ENCODE data around the gene USP2.

USP2 gene

DNA sequence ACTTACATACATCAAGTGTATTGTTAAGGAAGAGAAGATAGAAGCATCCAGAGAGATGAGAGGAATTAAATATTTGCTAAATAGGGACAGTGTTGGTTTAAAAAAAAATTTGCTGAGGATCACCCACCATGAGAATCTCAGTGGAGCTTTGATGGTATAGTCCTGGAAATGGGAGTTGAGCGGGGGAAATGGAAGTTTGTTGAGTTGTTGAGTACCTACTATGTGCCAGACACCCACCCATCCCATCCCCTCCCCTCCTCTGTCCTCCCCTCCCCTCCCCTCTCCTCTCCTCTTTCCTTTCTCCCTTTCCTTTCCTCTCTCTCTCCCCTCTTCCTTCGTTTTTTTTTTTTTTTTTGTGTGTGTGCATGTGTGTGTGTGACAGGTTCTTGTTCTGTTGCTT lies 30.3 kb downstream of the USP2 start:
- Histone ChIP-seq H3K79me1 (ENCODE audit: low read length) (no peaks in the 10 kb centered on the region), H3K4ac (ENCODE audit: low read depth, low read length) (no peak overlapping the region), H2AK5ac (ENCODE audit: low read length) (no peak overlapping the region), H4K8ac (ENCODE audit: low read depth, low read length) (no peak overlapping the region), H2BK12ac (ENCODE audit: low read length) (no peak overlapping the region), H3K4me2 (ENCODE audit: low read length) (no peak overlapping the region), H4K91ac (ENCODE audit: low read depth, low read length) (no peak overlapping the region), H2BK5ac (ENCODE audit: low read depth, low read length, poor library complexity) (no peak overlapping the region), H3K79me2 (ENCODE audit: control insufficient read depth, insufficient read depth, low read length, poor library complexity) (no peaks in the 10 kb centered on the region), H3K27me3 (ENCODE audit: insufficient read depth, low read length) (no peaks in the 10 kb centered on the region), H3K23ac (ENCODE audit: low read length) (no peak overlapping the region), H4K12ac (ENCODE audit: low read depth, low read length) (no peak overlapping the region), H3K9ac (ENCODE audit: low read length) (no peak overlapping the region), H2AFZ (ENCODE audit: insufficient read depth, low read length, poor library complexity) (no peak overlapping the region), H3K9me3 (ENCODE audit: insufficient read depth, low read depth, low read length) (no peaks in the 10 kb centered on the region), H3K27ac (ENCODE audit: low read depth, low read length) (no peak overlapping the region), H3K36me3 (ENCODE audit: control insufficient read depth in 1 of 2, insufficient read depth in 2 of 2, low read length in 2 of 2) (no peaks in the 10 kb centered on the region), H3K4me3 (ENCODE audit: low read depth, low read length) (no peak overlapping the region), H3K4me1 (ENCODE audit: control insufficient read depth in 1 of 2, insufficient read depth in 2 of 2, low read length in 2 of 2) (no peaks in the 10 kb centered on the region), H3K18ac (ENCODE audit: low read length) (no peak overlapping the region), H3K14ac (ENCODE audit: low read length) (no peak overlapping the region), H2BK120ac (ENCODE audit: insufficient read depth, low read length, poor library complexity) (no peak overlapping the region)
- no CpG with 5 or more reads among the region's 2 CpGs for WGBS (ENCODE audit: extremely low coverage, insufficient coverage, insufficient read length)
- DNase-seq: no peak

DNA sequence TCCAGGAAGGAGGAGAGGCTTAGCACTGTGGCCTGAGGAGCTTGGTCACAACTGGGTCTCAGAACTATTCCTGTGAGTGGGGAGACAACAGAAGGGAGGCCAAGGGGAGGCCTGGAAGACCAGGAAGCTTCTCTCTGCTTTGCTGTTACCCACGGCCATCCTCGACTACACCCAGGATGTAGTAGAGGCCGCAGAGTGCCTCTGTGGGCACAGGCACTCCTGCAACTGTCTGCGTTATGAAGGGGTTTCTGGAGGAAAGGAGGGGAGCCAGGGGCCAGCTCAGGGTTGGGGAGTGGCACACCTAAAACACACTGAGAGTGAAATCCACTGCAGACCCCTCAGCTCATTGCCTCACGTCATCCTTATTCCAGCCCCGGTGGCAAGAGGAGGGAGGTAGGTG lies 31.2 kb downstream of the USP2 start:
- H3K4ac ChIP-seq (ENCODE audit: low read depth, low read length): no peak overlapping the region
- H3K14ac ChIP-seq (ENCODE audit: low read length): no peak overlapping the region
- H4K12ac ChIP-seq (ENCODE audit: low read depth, low read length): no peak overlapping the region
- no CpG with 5 or more reads among the region's 6 CpGs for WGBS (ENCODE audit: extremely low coverage, insufficient coverage, insufficient read length)
- no peaks in the 10 kb centered on the region for H3K36me3 ChIP-seq (ENCODE audit: control insufficient read depth in 1 of 2, insufficient read depth in 2 of 2, low read length in 2 of 2)
- no peak overlapping the region for H2BK12ac ChIP-seq (ENCODE audit: low read length)
- no peak overlapping the region for H3K4me2 ChIP-seq (ENCODE audit: low read length)
- no peaks in the 10 kb centered on the region for H3K27me3 ChIP-seq (ENCODE audit: insufficient read depth, low read length)
- no peak for DNase-seq
- no peak overlapping the region for H3K27ac ChIP-seq (ENCODE audit: low read depth, low read length)
- no peak overlapping the region for H2BK5ac ChIP-seq (ENCODE audit: low read depth, low read length, poor library complexity)
- H2AK5ac ChIP-seq (ENCODE audit: low read length): no peak overlapping the region
- H3K79me2 ChIP-seq (ENCODE audit: control insufficient read depth, insufficient read depth, low read length, poor library complexity): no peaks in the 10 kb centered on the region
- no peak overlapping the region for H4K91ac ChIP-seq (ENCODE audit: low read depth, low read length)
- no peak overlapping the region for H2AFZ ChIP-seq (ENCODE audit: insufficient read depth, low read length, poor library complexity)
- H4K8ac ChIP-seq (ENCODE audit: low read depth, low read length): no peak overlapping the region
- H3K23ac ChIP-seq (ENCODE audit: low read length): no peak overlapping the region
- H3K4me3 ChIP-seq (ENCODE audit: low read depth, low read length): no peak overlapping the region
- H3K18ac ChIP-seq (ENCODE audit: low read length): no peak overlapping the region
- H3K9me3 ChIP-seq (ENCODE audit: insufficient read depth, low read depth, low read length): no peaks in the 10 kb centered on the region
- no peak overlapping the region for H3K9ac ChIP-seq (ENCODE audit: low read length)
- H2BK120ac ChIP-seq (ENCODE audit: insufficient read depth, low read length, poor library complexity): no peak overlapping the region
- H3K4me1 ChIP-seq (ENCODE audit: control insufficient read depth in 1 of 2, insufficient read depth in 2 of 2, low read length in 2 of 2): no peaks in the 10 kb centered on the region
- H3K79me1 ChIP-seq (ENCODE audit: low read length): no peaks in the 10 kb centered on the region

DNA sequence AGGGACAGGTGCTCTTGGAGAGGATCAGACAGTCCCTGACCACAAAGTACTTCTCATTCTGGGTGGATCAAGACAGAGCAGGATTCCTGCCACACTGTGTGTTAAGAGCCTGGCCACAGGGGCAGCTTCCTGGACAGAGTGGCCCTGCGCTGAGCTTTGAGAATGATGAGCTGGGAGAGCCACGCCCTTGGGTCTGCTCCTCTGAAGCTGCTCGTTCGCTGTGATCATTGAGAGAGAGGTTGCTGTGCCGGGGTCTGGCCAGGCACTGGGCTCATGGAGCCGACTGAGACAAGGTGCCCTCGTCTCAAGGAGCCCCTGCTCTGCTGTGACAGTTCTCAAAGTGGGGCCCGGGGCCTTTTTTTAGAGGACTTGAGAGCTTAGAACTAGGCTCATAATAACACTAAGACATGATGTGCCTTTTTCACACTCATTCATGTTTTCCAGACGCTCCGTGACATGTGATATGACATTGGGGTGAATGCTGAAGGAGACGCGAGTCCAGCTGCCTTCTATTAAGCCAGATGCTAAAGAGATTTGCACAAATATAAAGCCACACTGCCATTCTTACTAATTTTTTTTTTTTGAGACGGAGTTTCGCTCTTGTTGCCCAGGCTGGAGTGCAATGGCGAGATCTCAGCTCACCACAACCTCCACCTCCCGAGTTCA lies 33.4 kb downstream of the USP2 start:
- H3K27me3 ChIP-seq (ENCODE audit: insufficient read depth, low read length): no peaks in the 10 kb centered on the region
- H3K27ac ChIP-seq (ENCODE audit: low read depth, low read length): no peak overlapping the region
- no peak overlapping the region for H3K9ac ChIP-seq (ENCODE audit: low read length)
- H4K91ac ChIP-seq (ENCODE audit: low read depth, low read length): no peak overlapping the region
- no peak overlapping the region for H4K8ac ChIP-seq (ENCODE audit: low read depth, low read length)
- no peak overlapping the region for H3K4ac ChIP-seq (ENCODE audit: low read depth, low read length)
- H3K79me2 ChIP-seq (ENCODE audit: control insufficient read depth, insufficient read depth, low read length, poor library complexity): no peaks in the 10 kb centered on the region
- H2BK120ac ChIP-seq (ENCODE audit: insufficient read depth, low read length, poor library complexity): no peak overlapping the region
- no peaks in the 10 kb centered on the region for H3K79me1 ChIP-seq (ENCODE audit: low read length)
- H2BK5ac ChIP-seq (ENCODE audit: low read depth, low read length, poor library complexity): no peak overlapping the region
- no peak overlapping the region for H3K14ac ChIP-seq (ENCODE audit: low read length)
- H4K12ac ChIP-seq (ENCODE audit: low read depth, low read length): no peak overlapping the region
- H3K23ac ChIP-seq (ENCODE audit: low read length): no peak overlapping the region
- H3K36me3 ChIP-seq (ENCODE audit: control insufficient read depth in 1 of 2, insufficient read depth in 2 of 2, low read length in 2 of 2): no peaks in the 10 kb centered on the region
- H2AFZ ChIP-seq (ENCODE audit: insufficient read depth, low read length, poor library complexity): no peak overlapping the region
- no CpG with 5 or more reads among the region's 16 CpGs for WGBS (ENCODE audit: extremely low coverage, insufficient coverage, insufficient read length)
- H2AK5ac ChIP-seq (ENCODE audit: low read length): no peak overlapping the region
- H3K4me2 ChIP-seq (ENCODE audit: low read length): no peak overlapping the region
- no peak overlapping the region for H3K18ac ChIP-seq (ENCODE audit: low read length)
- H3K4me3 ChIP-seq (ENCODE audit: low read depth, low read length): no peak overlapping the region
- H3K9me3 ChIP-seq (ENCODE audit: insufficient read depth, low read depth, low read length): no peaks in the 10 kb centered on the region
- no peak overlapping the region for H2BK12ac ChIP-seq (ENCODE audit: low read length)
- no peaks in the 10 kb centered on the region for H3K4me1 ChIP-seq (ENCODE audit: control insufficient read depth in 1 of 2, insufficient read depth in 2 of 2, low read length in 2 of 2)
- no peak for DNase-seq

DNA sequence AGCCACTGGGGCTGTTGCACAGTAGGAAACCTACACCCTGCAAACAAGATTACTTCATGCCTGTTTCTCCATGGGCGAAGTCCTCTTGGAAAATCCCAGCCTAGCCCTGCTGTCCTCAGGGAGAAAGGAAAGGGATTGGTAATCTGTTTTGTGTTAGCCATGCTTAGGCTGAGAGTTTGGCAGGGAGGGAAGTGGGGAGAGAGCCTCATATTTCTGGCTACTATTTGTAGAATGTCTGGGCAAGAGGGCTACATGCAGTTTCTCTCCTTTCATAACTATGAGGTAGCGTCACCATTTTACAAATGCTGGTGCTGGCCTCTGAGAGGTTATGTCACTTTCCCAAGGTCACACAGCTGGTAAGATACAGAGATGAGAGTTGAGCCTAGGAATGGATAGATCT lies 34.2 kb downstream of the USP2 start:
- H3K4me3 ChIP-seq (ENCODE audit: low read depth, low read length): no peak overlapping the region
- no peak overlapping the region for H4K91ac ChIP-seq (ENCODE audit: low read depth, low read length)
- no peak overlapping the region for H4K8ac ChIP-seq (ENCODE audit: low read depth, low read length)
- H3K27me3 ChIP-seq (ENCODE audit: insufficient read depth, low read length): no peaks in the 10 kb centered on the region
- no peak overlapping the region for H3K18ac ChIP-seq (ENCODE audit: low read length)
- H3K9me3 ChIP-seq (ENCODE audit: insufficient read depth, low read depth, low read length): no peaks in the 10 kb centered on the region
- H2BK5ac ChIP-seq (ENCODE audit: low read depth, low read length, poor library complexity): no peak overlapping the region
- H2AK5ac ChIP-seq (ENCODE audit: low read length): no peak overlapping the region
- no peak overlapping the region for H2BK120ac ChIP-seq (ENCODE audit: insufficient read depth, low read length, poor library complexity)
- no peaks in the 10 kb centered on the region for H3K4me1 ChIP-seq (ENCODE audit: control insufficient read depth in 1 of 2, insufficient read depth in 2 of 2, low read length in 2 of 2)
- no peaks in the 10 kb centered on the region for H3K36me3 ChIP-seq (ENCODE audit: control insufficient read depth in 1 of 2, insufficient read depth in 2 of 2, low read length in 2 of 2)
- H2AFZ ChIP-seq (ENCODE audit: insufficient read depth, low read length, poor library complexity): no peak overlapping the region
- WGBS (ENCODE audit: extremely low coverage, insufficient coverage, insufficient read length): no CpG with 5 or more reads among the region's 2 CpGs
- no peak overlapping the region for H3K14ac ChIP-seq (ENCODE audit: low read length)
- no peak overlapping the region for H3K27ac ChIP-seq (ENCODE audit: low read depth, low read length)
- no peak overlapping the region for H3K4me2 ChIP-seq (ENCODE audit: low read length)
- no peak overlapping the region for H4K12ac ChIP-seq (ENCODE audit: low read depth, low read length)
- no peak overlapping the region for H3K4ac ChIP-seq (ENCODE audit: low read depth, low read length)
- peak; percentile 69 to 85 for DNase-seq
- no peak overlapping the region for H3K23ac ChIP-seq (ENCODE audit: low read length)
- no peaks in the 10 kb centered on the region for H3K79me1 ChIP-seq (ENCODE audit: low read length)
- H2BK12ac ChIP-seq (ENCODE audit: low read length): no peak overlapping the region
- H3K9ac ChIP-seq (ENCODE audit: low read length): no peak overlapping the region
- H3K79me2 ChIP-seq (ENCODE audit: control insufficient read depth, insufficient read depth, low read length, poor library complexity): no peaks in the 10 kb centered on the region
